Sigmoid colon (tissue), 4 donors: ENCODE measurements around the gene ULK3.
"Not testable (repeated sequence)": the region's sequence is repeated elsewhere in the genome, so short reads cannot be mapped to it uniquely, and the experiment has no call there.

Source experiments
- EP300 ChIP-seq, 4 donors: sonication (generic); formaldehyde crosslinking; IDR thresholded peaks; one replicate each; pipeline ENCODE4 v1.6.1; 2017; ENCODE audit warnings: antibody characterized with exemption in 4 of 4
- POLR2AphosphoS5 ChIP-seq, 4 donors: sonication (generic); formaldehyde crosslinking; IDR thresholded peaks; one replicate each; pipeline ENCODE4 v1.6.1; 2017; ENCODE audit warnings: antibody characterized with exemption in 4 of 4
- TF ChIP-seq, protein P1 (sequence below), 4 experiments: fragments of 450-650 bp in 3 of 4; fragments of 200-600 bp in 1 of 4; IDR thresholded peaks; one replicate each; pipeline ENCODE4 v1.5.1; 2016 to 2019; ENCODE audit warnings: antibody characterized with exemption in 4 of 4, mild to moderate bottlenecking in 3 of 4, moderate library complexity in 2 of 4

DNA sequence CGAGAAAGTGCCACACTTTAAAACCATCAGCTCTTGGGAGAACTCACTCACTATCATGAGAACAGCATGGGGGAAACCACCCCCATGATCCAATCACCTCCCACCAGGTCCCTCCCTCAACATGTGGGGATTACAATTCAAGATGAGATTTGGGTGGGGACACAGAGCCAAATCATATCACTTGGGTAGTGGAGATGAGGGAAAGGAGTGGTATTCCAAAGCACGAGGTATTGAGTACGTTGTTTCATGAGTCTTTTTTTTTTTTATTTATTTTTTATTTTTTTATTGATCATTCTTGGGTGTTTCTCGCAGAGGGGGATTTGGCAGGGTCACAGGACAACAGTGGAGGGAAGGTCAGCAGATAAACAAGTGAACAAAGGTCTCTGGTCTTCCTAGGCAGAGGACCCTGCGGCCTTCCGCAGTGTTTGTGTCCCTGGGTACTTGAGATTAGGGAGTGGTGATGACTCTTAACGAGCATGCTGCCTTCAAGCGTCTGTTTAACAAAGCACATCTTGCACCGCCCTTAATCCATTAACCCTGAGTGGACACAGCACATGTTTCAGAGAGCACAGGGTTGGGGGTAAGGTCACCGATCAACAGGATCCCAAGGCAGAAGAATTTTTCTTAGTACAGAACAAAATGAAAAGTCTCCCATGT, 44.7 kb upstream of the ULK3 start:
- TF ChIP-seq, protein P1, sequence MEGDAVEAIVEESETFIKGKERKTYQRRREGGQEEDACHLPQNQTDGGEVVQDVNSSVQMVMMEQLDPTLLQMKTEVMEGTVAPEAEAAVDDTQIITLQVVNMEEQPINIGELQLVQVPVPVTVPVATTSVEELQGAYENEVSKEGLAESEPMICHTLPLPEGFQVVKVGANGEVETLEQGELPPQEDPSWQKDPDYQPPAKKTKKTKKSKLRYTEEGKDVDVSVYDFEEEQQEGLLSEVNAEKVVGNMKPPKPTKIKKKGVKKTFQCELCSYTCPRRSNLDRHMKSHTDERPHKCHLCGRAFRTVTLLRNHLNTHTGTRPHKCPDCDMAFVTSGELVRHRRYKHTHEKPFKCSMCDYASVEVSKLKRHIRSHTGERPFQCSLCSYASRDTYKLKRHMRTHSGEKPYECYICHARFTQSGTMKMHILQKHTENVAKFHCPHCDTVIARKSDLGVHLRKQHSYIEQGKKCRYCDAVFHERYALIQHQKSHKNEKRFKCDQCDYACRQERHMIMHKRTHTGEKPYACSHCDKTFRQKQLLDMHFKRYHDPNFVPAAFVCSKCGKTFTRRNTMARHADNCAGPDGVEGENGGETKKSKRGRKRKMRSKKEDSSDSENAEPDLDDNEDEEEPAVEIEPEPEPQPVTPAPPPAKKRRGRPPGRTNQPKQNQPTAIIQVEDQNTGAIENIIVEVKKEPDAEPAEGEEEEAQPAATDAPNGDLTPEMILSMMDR (IDR thresholded peaks at IDR 0.05), result not testable (repeated sequence)
- not testable (repeated sequence) for TF ChIP-seq POLR2AphosphoS5, EP300 (IDR thresholded peaks at IDR 0.05)
